HG03060 (cell line): Measurements from ENCODE around the gene GALNT16.
"Not testable (repeated sequence)": the region's sequence is repeated elsewhere in the genome, so short reads cannot be mapped to it uniquely, and the experiment has no call there.

Experiments
- ATAC-seq: cut with Tn5 transposase; IDR thresholded peaks from one replicate; pipeline ENCODE4 v1.9.1; 2021; ENCODE audit warnings: low read depth, moderate number of reproducible peaks; ENCODE audit not compliant: unreplicated experiment

Gene GALNT16

GRCh38 chr14:69259168-69259526 lies 811 bp upstream of the GALNT16 start:
- no peak for ATAC-seq

GRCh38 chr14:69260190-69260860 lies 367 bp downstream of the GALNT16 start:
- ATAC-seq, result no peak

GRCh38 chr14:69260861-69261564 lies 1.1 kb downstream of the GALNT16 start:
- no peak for ATAC-seq

- no peak for ATAC-seq
Measured at GRCh38 chr14:69261761-69262331, 1.9 kb downstream of the GALNT16 start.

GRCh38 chr14:69262516-69262915 lies 2.6 kb downstream of the GALNT16 start:
- no peak for ATAC-seq

GRCh38 chr14:69263364-69263763 lies 3.4 kb downstream of the GALNT16 start:
- no peak for ATAC-seq

- ATAC-seq, result no peak
Measured at GRCh38 chr14:69263771-69264170, 3.8 kb downstream of the GALNT16 start.

- no peak for ATAC-seq
Measured at GRCh38 chr14:69266572-69267345, 6.8 kb downstream of the GALNT16 start.

- ATAC-seq, result no peak
Measured at GRCh38 chr14:69267492-69267891, 7.5 kb downstream of the GALNT16 start.

GRCh38 chr14:69268223-69268622 lies 8.3 kb downstream of the GALNT16 start:
- ATAC-seq, result no peak

- ATAC-seq, result no peak
Measured at GRCh38 chr14:69268763-69269162, 8.8 kb downstream of the GALNT16 start.

- ATAC-seq, result no peak
Measured at GRCh38 chr14:69269381-69269780, 9.4 kb downstream of the GALNT16 start.

- no peak for ATAC-seq
Measured at GRCh38 chr14:69270097-69270496, 10.1 kb downstream of the GALNT16 start.

GRCh38 chr14:69270795-69271708 lies 11.1 kb downstream of the GALNT16 start:
- no peak for ATAC-seq

GRCh38 chr14:69274321-69274720 lies 14.4 kb downstream of the GALNT16 start:
- no peak for ATAC-seq

- no peak for ATAC-seq
Measured at GRCh38 chr14:69275331-69275730, 15.4 kb downstream of the GALNT16 start.

GRCh38 chr14:69277356-69277755 lies 17.4 kb downstream of the GALNT16 start:
- ATAC-seq, result not testable (repeated sequence)

GRCh38 chr14:69280746-69281291 lies 20.9 kb downstream of the GALNT16 start:
- ATAC-seq, result no peak

- ATAC-seq, result no peak
Measured at GRCh38 chr14:69281450-69282169, 21.7 kb downstream of the GALNT16 start.
